Kidney glomerular epithelial cell (primary cell): ENCODE measurements around the gene GPR84.

Experiments used
- DNase-seq: peaks from one replicate; lab custom pipeline; 2025; lab: John Stamatoyannopoulos, UW

GPR84 gene

GRCh38 chr12:54324617-54325441, 39.5 kb downstream of the GPR84 start, which contains the start of gene COPZ1:
Gene COPZ1, plus strand, starts transcription at chr12:54325131. Its CDS starts 33 bp downstream, at chr12:54325164.
- DNase-seq: peak; percentile 100

- no peak for DNase-seq
These were observed 42.9 kb downstream of the GPR84 start for GRCh38 chr12:54321363-54321762.
